Pancreas (tissue), 10 donors: ENCODE measurements around the gene THSD4. TPM values are rescaled to one million over a fixed set of nuclear protein-coding genes. Genes with fewer than 3 reads are reported as not detected.

Experiments used
- ATAC-seq, 4 donors: fragments of 200-7000 bp; cut with Tn5 transposase; one replicate each; pipeline versions ENCODE4 v1.8.0 to v1.9.1; 2020; ENCODE audit warnings: mild to moderate bottlenecking in 4 of 4, moderate library complexity in 4 of 4
- DNase-seq, 6 donors: peaks; one replicate each; pipeline ENCODE4 v3.0.0-alpha.2; 2020
- FAIRE-seq: peaks from 2 replicates; lab custom pipeline; 2012; peaks lifted over from hg19 to GRCh38; lab: Jason Lieb, UNC
- H3K27ac ChIP-seq, 4 donors: fragments of 200-600 bp; sonication (generic); 1 replicate in 3 of 4; 2 replicates in 1 of 4; pipeline versions ENCODE4 v1.5.0 to v1.8.0; 2020
- H3K27me3 ChIP-seq, 4 donors: fragments of 200-600 bp; one replicate each; pipeline ENCODE4 v1.8.0; 2021
- H3K36me3 ChIP-seq, 3 donors: fragments of 200-600 bp; sonication (generic) in 1 of 3; one replicate each; pipeline versions ENCODE4 v1.5.0 to v1.8.0; 2020 to 2021
- H3K4me1 ChIP-seq, 3 donors: fragments of 200-600 bp; one replicate each; pipeline ENCODE4 v1.8.0; 2021
- H3K4me3 ChIP-seq, 4 donors: fragments of 200-600 bp; sonication (generic) in 2 of 4; one replicate each; pipeline versions ENCODE4 v1.5.0 to v1.8.0; 2020 to 2021
- H3K9me3 ChIP-seq, 4 donors: fragments of 200-600 bp; one replicate each; pipeline ENCODE4 v1.8.0; 2021
- WGBS, 2 donors: extraction: QIAGEN DNeasy Blood & Tissue Kit; methylation state at CpG; one replicate each; pipeline ENCODE4 v1.1.7; 2013; 5-methylcytosine and 5-hydroxymethylcytosine counted together
- intact Hi-C, 3 donors: fragments of 100-400 bp; cut with DNase I; formaldehyde crosslinking; loops; one replicate each; pipeline versions ENCODE4 v1.11.1 to v1.14.2; 2022
- polyA plus RNA-seq, 2 donors: library from polyadenylated mRNA; stranded (reverse); fragments of 200-250 nt; gene quantifications; one replicate each; pipeline ENCODE4 v1.2.3, GENCODE V29; 2013
- total RNA-seq, 6 donors: library from RNA; stranded (reverse); fragmentation: NEBNext Ultra II Directional in 4 of 6; extraction: Animal tissue kit (Norgen Biotek cat#: 25700) in 4 of 6; gene quantifications; one replicate each; pipeline versions ENCODE4 v1.2.1 to v1.2.4, GENCODE V29; 2021 to 2023
- TF ChIP-seq, protein P1 (sequence below), 4 donors: fragments of 200-600 bp; sonication (generic) in 3 of 4; IDR thresholded peaks; one replicate each; pipeline versions ENCODE4 v1.5.0 to v1.8.0; 2021; ENCODE audit warnings: antibody characterized with exemption in 4 of 4
- donor health status: healthy with polysubstance abuse.
- donor health status: DM: no; HTN: no; CAD: no; lungs with moderate emphysema.
- donor health status: DM: no; HTN: no; CAD: no.
- donor health status: control.
- donor health status: control.
- donor health status: Bipolar disorder and iron deficiency.
- donor health status: DM: yes; HTN: yes; CAD: no.
- donor health status: DM: no; HTN: no; CAD: no.
- donor health status: DM: no; HTN: no; CAD: no.
- donor health status: DM: yes; HTN: yes; CAD: no.

THSD4 gene
- total and polyA plus RNA-seq, 8 donors: 6.0 to 17.8 (median 13.3) TPM

DNA sequence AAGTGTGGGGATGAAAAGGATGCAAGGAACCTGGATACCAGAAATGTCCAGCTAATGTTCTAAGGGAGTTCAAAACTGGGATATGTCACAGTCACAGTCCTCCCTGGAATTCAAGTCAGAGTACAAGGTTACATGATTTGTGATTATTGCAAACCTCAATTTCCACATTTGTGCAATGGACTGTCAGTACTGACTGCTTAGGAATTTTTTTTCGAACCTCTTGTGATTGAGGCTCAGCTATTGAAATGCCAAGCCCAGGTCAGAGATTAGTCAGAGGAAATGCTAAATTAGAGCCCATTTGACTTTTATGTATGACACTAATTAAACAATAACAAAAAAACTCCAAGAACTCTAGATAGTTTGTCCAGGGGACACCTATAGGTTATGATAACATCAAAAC is 210.2 kb downstream of the THSD4 start:
- H3K4me1 ChIP-seq: no peaks in the 10 kb centered on the region
- no peak for ATAC-seq
- 56 to 61% methylated on average over 1 of the region's 1 CpG for WGBS, 2 donors
- H3K9me3 ChIP-seq: no peaks in the 10 kb centered on the region
- intact Hi-C loops: no loop called here
- H3K4me3 ChIP-seq: no peak overlapping the region
- TF ChIP-seq, protein P1, sequence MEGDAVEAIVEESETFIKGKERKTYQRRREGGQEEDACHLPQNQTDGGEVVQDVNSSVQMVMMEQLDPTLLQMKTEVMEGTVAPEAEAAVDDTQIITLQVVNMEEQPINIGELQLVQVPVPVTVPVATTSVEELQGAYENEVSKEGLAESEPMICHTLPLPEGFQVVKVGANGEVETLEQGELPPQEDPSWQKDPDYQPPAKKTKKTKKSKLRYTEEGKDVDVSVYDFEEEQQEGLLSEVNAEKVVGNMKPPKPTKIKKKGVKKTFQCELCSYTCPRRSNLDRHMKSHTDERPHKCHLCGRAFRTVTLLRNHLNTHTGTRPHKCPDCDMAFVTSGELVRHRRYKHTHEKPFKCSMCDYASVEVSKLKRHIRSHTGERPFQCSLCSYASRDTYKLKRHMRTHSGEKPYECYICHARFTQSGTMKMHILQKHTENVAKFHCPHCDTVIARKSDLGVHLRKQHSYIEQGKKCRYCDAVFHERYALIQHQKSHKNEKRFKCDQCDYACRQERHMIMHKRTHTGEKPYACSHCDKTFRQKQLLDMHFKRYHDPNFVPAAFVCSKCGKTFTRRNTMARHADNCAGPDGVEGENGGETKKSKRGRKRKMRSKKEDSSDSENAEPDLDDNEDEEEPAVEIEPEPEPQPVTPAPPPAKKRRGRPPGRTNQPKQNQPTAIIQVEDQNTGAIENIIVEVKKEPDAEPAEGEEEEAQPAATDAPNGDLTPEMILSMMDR (IDR thresholded peaks at IDR 0.05): no peak
- H3K27me3 ChIP-seq: no peaks in the 10 kb centered on the region
- DNase-seq: no peak
- no peak for FAIRE-seq
- no peaks in the 10 kb centered on the region for H3K36me3 ChIP-seq
- no peak overlapping the region for H3K27ac ChIP-seq

DNA sequence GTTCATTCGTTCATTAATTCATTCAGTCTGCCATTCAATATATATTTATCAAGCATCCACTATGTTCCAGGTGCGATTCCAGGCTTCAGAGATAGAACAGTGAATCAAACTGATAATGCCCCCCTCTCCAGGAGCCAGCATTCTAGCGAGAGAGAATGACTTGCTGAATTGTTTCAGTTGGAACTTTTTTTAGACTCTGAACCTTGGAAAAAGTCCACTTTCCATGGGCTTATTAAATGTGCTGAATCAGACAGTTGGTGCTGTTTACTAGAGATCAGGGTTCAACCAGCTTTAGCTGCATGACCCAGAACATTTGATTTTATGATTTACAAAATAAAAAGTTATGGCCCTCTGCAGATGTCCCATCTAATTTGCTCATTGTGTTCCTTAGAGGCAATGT is 213.2 kb downstream of the THSD4 start:
- ATAC-seq: no peak
- Histone ChIP-seq H3K27ac (no peak overlapping the region), H3K27me3 (no peaks in the 10 kb centered on the region), H3K9me3 (no peaks in the 10 kb centered on the region), H3K36me3 (no peaks in the 10 kb centered on the region), H3K4me3 (no peak overlapping the region), H3K4me1 (no peaks in the 10 kb centered on the region)
- intact Hi-C loops: no loop called here
- 65 to 74% methylated on average over 3 of the region's 3 CpGs for WGBS, 2 donors
- TF ChIP-seq, protein P1 (IDR thresholded peaks at IDR 0.05): no peak
- FAIRE-seq: peak; percentile 89
- no peak for DNase-seq

DNA sequence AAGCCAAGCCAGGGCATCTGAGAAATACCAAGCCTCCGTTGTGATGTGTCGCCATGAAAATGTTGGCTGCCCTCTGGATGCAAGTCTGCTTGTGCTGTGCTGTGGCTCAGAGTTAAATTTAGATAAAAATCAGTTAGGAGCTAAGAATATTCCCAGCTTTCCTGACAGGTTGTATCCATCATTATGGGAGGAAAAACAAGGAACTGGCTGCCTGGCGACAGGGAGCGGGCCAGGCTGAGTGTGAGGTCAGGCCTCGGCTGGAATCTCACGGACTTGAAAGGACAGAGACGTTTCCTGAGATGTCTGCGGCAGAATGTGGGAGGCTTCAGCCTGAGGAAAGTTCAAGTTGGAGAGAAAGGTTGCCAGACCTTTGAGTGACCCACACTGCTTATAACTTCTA is 213.8 kb downstream of the THSD4 start:
- DNase-seq: peak in 1 of 6 donors; percentile 23
- FAIRE-seq: no peak
- Histone ChIP-seq H3K36me3 (no peaks in the 10 kb centered on the region), H3K4me1 (no peaks in the 10 kb centered on the region), H3K27me3 (no peaks in the 10 kb centered on the region), H3K4me3 (no peak overlapping the region), H3K27ac (no peak overlapping the region), H3K9me3 (no peaks in the 10 kb centered on the region)
- ATAC-seq: peak in 1 of 4 donors; percentile 52
- TF ChIP-seq, protein P1 (IDR thresholded peaks at IDR 0.05): no peak
- intact Hi-C loops: no loop called here
- 86 to 89% methylated on average over 8 of the region's 8 CpGs for WGBS, 2 donors

DNA sequence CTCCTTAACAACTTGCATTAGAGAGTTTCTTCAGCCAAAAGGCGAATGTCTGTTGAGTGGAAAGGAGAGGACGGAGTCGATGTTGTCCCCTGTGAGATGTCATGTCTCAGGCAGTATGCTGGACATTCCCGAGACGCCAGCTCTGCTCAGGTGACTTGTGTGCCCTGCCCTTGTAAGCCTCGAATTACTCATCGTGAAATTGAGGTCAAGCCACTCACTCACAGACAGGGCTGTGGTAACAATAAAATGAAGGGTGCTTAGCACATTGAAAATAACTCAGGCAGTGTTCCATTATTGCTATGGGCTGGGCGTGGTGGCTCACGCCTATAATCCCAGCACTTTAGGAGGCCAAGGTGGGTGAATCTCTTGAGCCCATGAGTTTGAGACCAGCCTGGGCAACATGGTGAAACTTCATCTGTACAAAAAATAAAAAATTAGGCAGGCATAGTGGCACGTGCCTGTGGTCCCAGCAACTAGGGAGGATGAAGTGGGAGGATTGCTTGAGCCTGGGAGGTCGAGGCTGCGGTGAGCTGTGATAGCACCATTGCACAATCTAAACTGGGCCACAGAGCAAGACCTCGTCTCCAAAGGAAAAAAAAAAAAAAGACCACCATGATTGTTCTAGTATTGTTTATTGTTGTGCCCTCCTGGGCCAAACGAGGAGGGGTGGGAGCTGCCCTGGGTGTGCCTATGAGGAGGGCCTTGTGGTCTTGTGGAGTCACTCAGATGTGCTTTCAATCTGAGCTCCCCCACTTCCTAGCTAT is 214.4 kb downstream of the THSD4 start:
- H3K4me3 ChIP-seq: no peak overlapping the region
- H3K27me3 ChIP-seq: no peaks in the 10 kb centered on the region
- no peaks in the 10 kb centered on the region for H3K9me3 ChIP-seq
- TF ChIP-seq, protein P1 (IDR thresholded peaks at IDR 0.05): no peak
- ATAC-seq (peak in 3 of 4 donors; percentile 28 to 59 (median 34)), DNase-seq (no peak), FAIRE-seq (no peak)
- H3K36me3 ChIP-seq: no peaks in the 10 kb centered on the region
- no peak overlapping the region for H3K27ac ChIP-seq
- intact Hi-C loops: no loop called here
- WGBS, 2 donors: 74% methylated on average over 14 of the region's 14 CpGs
- H3K4me1 ChIP-seq: no peaks in the 10 kb centered on the region

DNA sequence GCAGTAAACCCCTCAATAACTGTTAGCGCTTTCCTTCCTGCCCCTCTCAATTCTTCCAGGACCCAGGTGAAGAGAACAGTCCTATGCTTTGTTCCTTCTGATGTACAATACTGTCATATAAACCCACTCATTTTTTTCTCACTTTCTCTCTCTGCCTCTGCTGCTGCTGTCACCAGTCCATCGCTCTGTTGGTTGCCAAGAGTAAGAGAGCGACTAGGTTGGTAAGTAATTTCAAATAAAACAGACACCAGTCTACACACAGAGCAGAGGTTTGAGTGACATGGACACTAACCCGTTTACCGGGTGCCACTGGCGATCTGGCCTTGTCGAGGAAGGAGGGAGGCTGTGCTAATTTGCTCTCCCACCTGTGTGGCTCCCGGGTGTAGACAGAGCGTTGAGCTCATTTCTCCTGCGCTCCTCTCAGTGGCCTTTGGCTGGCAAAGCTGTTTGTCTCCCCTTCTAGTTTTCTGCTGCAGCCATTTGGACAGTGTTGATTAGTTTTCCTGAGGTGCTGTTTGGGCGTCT is 215.4 kb downstream of the THSD4 start:
- 63 to 71% methylated on average over 11 of the region's 11 CpGs for WGBS, 2 donors
- Histone ChIP-seq H3K36me3 (no peaks in the 10 kb centered on the region), H3K27ac (no peak overlapping the region), H3K4me3 (no peak overlapping the region), H3K4me1 (no peaks in the 10 kb centered on the region), H3K9me3 (no peaks in the 10 kb centered on the region), H3K27me3 (no peaks in the 10 kb centered on the region)
- ATAC-seq (no peak), DNase-seq (no peak), FAIRE-seq (no peak)
- TF ChIP-seq, protein P1 (IDR thresholded peaks at IDR 0.05): no peak
- intact Hi-C loops: no loop called here
